ENCODE measurements around the gene ARMC12. TPM values are rescaled to one million over a fixed set of nuclear protein-coding genes. Genes with fewer than 3 reads are reported as not detected.
A peak's percentile ranks its signal among the peaks of the same experiment; 100 is the strongest.
"Not testable (repeated sequence)": the region's sequence is repeated elsewhere in the genome, so short reads cannot be mapped to it uniquely, and the experiment has no call there.

Gene ARMC12
- 3.1 TPM for polyA plus RNA-seq (2012; ENCODE audit: insufficient read depth, insufficient read length, low read depth)

DNA sequence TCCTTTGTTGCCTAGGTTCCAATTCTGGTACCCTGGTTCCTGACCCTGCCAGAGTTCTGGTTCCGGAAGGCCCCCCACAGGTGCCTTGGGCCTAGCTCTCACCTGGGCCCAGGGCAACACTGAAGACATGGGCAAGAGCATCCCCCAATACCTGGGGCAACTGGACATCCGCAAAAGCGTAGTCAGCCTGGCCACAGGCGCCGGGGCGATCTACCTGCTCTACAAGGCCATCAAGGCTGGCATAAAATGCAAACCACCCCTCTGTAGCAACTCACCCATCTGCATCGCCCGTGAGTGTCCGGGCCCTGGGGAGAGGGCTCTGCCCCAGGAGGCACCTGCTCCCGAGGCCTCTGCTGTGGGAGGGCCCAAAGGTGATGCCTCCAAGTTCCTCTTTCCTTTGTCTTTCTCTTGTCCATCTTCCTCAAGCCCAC, at the start of gene ARMC12:
Gene ARMC12 (plus strand): TSS at position 51 of the 431 bp plus-strand sequence. CDS start 77 bp downstream, at position 128.
- peak; percentile 14 for DNase-seq
- H3K4me3 ChIP-seq (ENCODE audit: low read depth, low read length), result no peak within 1 kb of the TSS
- no peak for TF ChIP-seq CTCF (IDR thresholded peaks at IDR 0.05; ENCODE audit: low read depth, low read length)
- H3K27me3 ChIP-seq, result no peaks in the 10 kb centered on the region
- H3K4me1 ChIP-seq, result peaks cover 6% of the 10 kb centered on the region; the same call in 1 of the 2 replicates
- H3K36me3 ChIP-seq, result no peaks in the 10 kb centered on the region
- no peaks in the 10 kb centered on the region for H3K9me3 ChIP-seq

DNA sequence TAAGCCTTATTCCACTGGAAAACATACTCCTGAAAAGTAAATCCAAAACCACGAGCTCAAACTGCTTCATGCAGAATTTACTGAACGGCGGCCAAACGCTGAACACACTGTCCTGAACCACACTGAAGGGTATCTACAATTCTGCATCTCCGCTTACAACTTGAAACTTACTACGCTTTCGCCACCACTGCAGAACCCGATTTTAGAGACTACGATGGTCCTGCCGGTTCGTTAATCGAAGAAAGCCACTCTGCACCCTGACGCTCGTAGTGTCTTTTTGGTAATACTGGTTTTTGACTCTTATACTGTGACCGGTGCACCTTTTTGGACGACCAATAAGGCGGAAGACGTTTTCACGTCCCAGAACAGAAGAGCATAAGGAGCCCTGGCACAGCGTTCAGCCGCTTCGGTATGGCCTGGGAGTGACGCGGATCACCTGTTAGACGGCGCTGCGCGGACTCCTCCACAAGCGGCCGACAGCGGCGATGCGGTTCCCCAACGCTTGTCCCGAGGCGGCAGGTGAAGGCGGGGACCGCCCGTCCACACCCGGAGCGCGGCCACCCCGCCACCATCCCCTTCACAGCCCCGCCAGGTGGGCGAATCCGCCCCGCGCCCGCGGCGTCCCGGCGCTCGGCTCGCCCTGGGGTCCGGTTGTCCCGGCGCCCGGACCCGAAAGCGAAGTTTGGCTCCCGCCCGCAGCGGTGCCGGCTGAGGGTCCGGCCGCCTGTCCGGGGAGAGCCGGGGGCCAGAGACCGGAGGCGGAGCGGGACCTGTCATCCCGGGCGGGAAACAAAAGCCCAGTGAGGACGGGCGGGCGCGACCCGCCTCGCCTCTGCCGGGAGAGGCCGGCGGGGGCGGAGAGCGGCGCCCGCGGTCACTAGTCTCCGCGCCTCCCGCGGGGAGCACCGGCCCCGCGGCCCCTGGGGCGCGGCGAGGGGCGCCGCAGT, 48.9 kb upstream of the ARMC12 start:
- Histone ChIP-seq H3K4me3 (ENCODE audit: low read depth, low read length) (peak overlapping the region; percentile 95), H3K27me3 (no peaks in the 10 kb centered on the region), H3K4me1 (peaks cover 3% of the 10 kb centered on the region), H3K36me3 (peaks cover 2% of the 10 kb centered on the region; the same call in 1 of the 2 replicates), H3K9me3 (no peaks in the 10 kb centered on the region)
- no peak for TF ChIP-seq CTCF (IDR thresholded peaks at IDR 0.05; ENCODE audit: low read depth, low read length)
- peak; percentile 59 for DNase-seq

DNA sequence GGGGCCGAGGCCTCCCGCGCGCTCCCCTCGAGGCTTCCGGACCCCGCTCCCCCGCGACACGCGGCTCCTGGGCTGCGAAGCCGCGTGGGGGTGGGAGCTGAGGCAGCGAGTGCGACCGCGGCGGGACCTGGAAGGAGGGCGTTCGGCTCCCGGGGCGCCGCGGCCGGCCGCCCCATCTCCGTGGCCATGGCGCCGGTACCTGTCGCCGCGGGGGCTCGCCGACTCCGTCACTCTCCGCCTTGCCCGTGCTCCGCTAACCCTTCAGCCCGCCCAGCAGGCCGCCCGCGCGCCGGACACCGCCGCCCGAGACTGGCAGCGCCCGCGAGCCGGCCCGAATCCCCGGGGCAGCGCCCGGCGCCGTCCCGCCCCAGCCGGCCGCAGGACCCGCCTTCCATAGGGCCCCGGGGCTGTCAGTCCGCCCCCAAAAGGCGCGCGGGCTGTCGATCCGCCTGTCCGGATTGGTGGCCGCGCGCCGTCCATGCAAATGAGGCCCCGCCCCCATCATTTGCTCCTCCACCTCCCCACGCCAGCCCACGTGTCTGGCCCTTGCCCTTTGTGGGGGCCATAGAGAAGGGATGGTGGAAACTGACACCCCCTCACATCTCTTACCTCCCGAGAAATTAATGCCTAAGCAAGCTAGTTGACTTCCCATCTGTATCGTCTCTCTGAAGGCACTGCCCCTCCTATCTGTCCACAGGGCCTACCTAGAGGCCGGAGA, 48.1 kb upstream of the ARMC12 start, which contains the start of gene FKBP5:
Gene FKBP5 (minus strand): TSS at position 311 of the 718 bp plus-strand sequence. CDS start 46,091 bp downstream, outside the sequence.
- Histone ChIP-seq H3K4me3 (ENCODE audit: low read depth, low read length) (peak within 1 kb of the TSS; percentile 95), H3K4me1 (peaks cover 3% of the 10 kb centered on the region), H3K27me3 (no peaks in the 10 kb centered on the region), H3K9me3 (no peaks in the 10 kb centered on the region), H3K36me3 (peaks cover 2% of the 10 kb centered on the region; the same call in 1 of the 2 replicates)
- peak; percentile 97 for DNase-seq
- no peak for TF ChIP-seq CTCF (IDR thresholded peaks at IDR 0.05; ENCODE audit: low read depth, low read length)

GRCh38 chr6:35690006-35690405, 46.8 kb upstream of the ARMC12 start:
- not testable (repeated sequence) for DNase-seq; H3K27me3 ChIP-seq; H3K4me3 ChIP-seq (ENCODE audit: low read depth, low read length); H3K36me3 ChIP-seq; H3K4me1 ChIP-seq; H3K9me3 ChIP-seq

GRCh38 chr6:35690484-35690883, 46.3 kb upstream of the ARMC12 start:
- Histone ChIP-seq H3K9me3 (no peaks in the 10 kb centered on the region), H3K27me3 (no peaks in the 10 kb centered on the region)

More at GRCh38 chr6:35690484-35690883, 46.3 kb upstream of the ARMC12 start:
- Histone ChIP-seq H3K4me3 (ENCODE audit: low read depth, low read length) (no peak overlapping the region), H3K4me1 (peaks cover 3% of the 10 kb centered on the region), H3K36me3 (no peaks in the 10 kb centered on the region; the same call in 1 of the 2 replicates)
- DNase-seq, result no peak
- TF ChIP-seq CTCF (IDR thresholded peaks at IDR 0.05; ENCODE audit: low read depth, low read length), result no peak

Measured in BE2C (cell line).